Measurements from ENCODE around the gene FOXRED2. TPM values are rescaled to one million over a fixed set of nuclear protein-coding genes. Genes with fewer than 3 reads are reported as not detected.

Gene FOXRED2
- polyA plus RNA-seq, 3 donors from 2014 or later = 0.38 to 2.8 TPM; not detected in 1

GRCh38 chr22:36507518-36508010 lies 724 bp upstream of the FOXRED2 start:
- H3K27ac Mint-ChIP-seq = peak overlapping the region in 2 of 6 donors; percentile 1 to 73
- no peaks in the 10 kb centered on the region for H3K9me3 Mint-ChIP-seq
- H3K36me3 Mint-ChIP-seq = peaks cover 11 to 20% (median 16%) of the 10 kb centered on the region in 3 donors
- peak overlapping the region; percentile 20 to 76 (median 67) for H3K4me3 Mint-ChIP-seq
- H3K4me1 Mint-ChIP-seq = peaks cover 6 to 16% of the 10 kb centered on the region in 2 donors
- no peak for DNase-seq
- H3K27me3 Mint-ChIP-seq (ENCODE audit: low read depth in 3 of 3) = peaks cover 0 to 2% (median 2%) of the 10 kb centered on the region in 3 donors

- H3K9me3 Mint-ChIP-seq = no peaks in the 10 kb centered on the region
- H3K4me3 Mint-ChIP-seq = peak overlapping the region in 4 of 5 donors; percentile 24 to 76 (median 64)
- peaks cover 6 to 14% of the 10 kb centered on the region in 2 donors for H3K4me1 Mint-ChIP-seq
- H3K27ac Mint-ChIP-seq = no peak overlapping the region
- DNase-seq = no peak
- peaks cover 2 to 8% (median 3%) of the 10 kb centered on the region in 3 donors for H3K36me3 Mint-ChIP-seq
- peaks cover 0 to 2% (median 2%) of the 10 kb centered on the region in 3 donors for H3K27me3 Mint-ChIP-seq (ENCODE audit: low read depth in 3 of 3)
These were observed 723 bp downstream of the FOXRED2 start for GRCh38 chr22:36505998-36506635.

- H3K27me3 Mint-ChIP-seq (ENCODE audit: low read depth in 3 of 3) = peaks cover 0 to 2% (median 0%) of the 10 kb centered on the region in 3 donors
- no peaks in the 10 kb centered on the region for H3K36me3 Mint-ChIP-seq
- no peak overlapping the region for H3K27ac Mint-ChIP-seq
- H3K4me1 Mint-ChIP-seq = peaks cover 3 to 6% of the 10 kb centered on the region in 2 donors
- no peaks in the 10 kb centered on the region for H3K9me3 Mint-ChIP-seq
- DNase-seq = no peak
- no peak overlapping the region for H3K4me3 Mint-ChIP-seq
These were observed 8.8 kb downstream of the FOXRED2 start for GRCh38 chr22:36497910-36498665.

GRCh38 chr22:36493690-36494110 lies 13.1 kb downstream of the FOXRED2 start:
- DNase-seq = no peak
- Mint-ChIP-seq H3K27ac (no peak overlapping the region), H3K4me3 (peak overlapping the region in 1 of 5 donors; percentile 7), H3K36me3 (peaks cover 0 to 4% (median 4%) of the 10 kb centered on the region in 3 donors), H3K27me3 (ENCODE audit: low read depth in 3 of 3) (peaks cover 0 to 4% (median 0%) of the 10 kb centered on the region in 3 donors), H3K4me1 (peaks cover 3 to 6% of the 10 kb centered on the region in 2 donors), H3K9me3 (no peaks in the 10 kb centered on the region)

GRCh38 chr22:36492109-36492508 lies 14.7 kb downstream of the FOXRED2 start:
- H3K4me3 Mint-ChIP-seq = no peak overlapping the region
- no peak for DNase-seq
- peak overlapping the region in 1 of 6 donors; percentile 16 for H3K27ac Mint-ChIP-seq
- peaks cover 0 to 4% (median 4%) of the 10 kb centered on the region in 3 donors for H3K36me3 Mint-ChIP-seq
- peaks cover 3 to 6% of the 10 kb centered on the region in 2 donors for H3K4me1 Mint-ChIP-seq
- peaks cover 0 to 2% (median 0%) of the 10 kb centered on the region in 6 donors for H3K9me3 Mint-ChIP-seq
- H3K27me3 Mint-ChIP-seq (ENCODE audit: low read depth in 3 of 3) = peaks cover 0 to 4% (median 0%) of the 10 kb centered on the region in 3 donors

GRCh38 chr22:36491155-36491554 lies 15.7 kb downstream of the FOXRED2 start:
- H3K27ac Mint-ChIP-seq = no peak overlapping the region
- DNase-seq = no peak
- H3K27me3 Mint-ChIP-seq (ENCODE audit: low read depth in 3 of 3) = peaks cover 0 to 4% (median 0%) of the 10 kb centered on the region in 3 donors
- peaks cover 3 to 6% of the 10 kb centered on the region in 2 donors for H3K4me1 Mint-ChIP-seq
- H3K9me3 Mint-ChIP-seq = peaks cover 0 to 3% (median 0%) of the 10 kb centered on the region in 6 donors
- H3K4me3 Mint-ChIP-seq = no peak overlapping the region
- peaks cover 0 to 4% (median 4%) of the 10 kb centered on the region in 3 donors for H3K36me3 Mint-ChIP-seq

GRCh38 chr22:36486619-36487384 lies 20.0 kb downstream of the FOXRED2 start:
- Mint-ChIP-seq H3K4me3 (no peak overlapping the region), H3K27me3 (ENCODE audit: low read depth in 3 of 3) (peaks cover 3 to 5% (median 3%) of the 10 kb centered on the region in 3 donors), H3K4me1 (peaks cover 7 to 10% of the 10 kb centered on the region in 2 donors), H3K9me3 (peaks cover 0 to 3% (median 0%) of the 10 kb centered on the region in 6 donors), H3K36me3 (peaks cover 0 to 4% (median 4%) of the 10 kb centered on the region in 3 donors), H3K27ac (no peak overlapping the region)
- DNase-seq = peak; percentile 47 to 61 (median 58)

GRCh38 chr22:36481393-36482168 lies 25.3 kb downstream of the FOXRED2 start, which contains the start of gene TXN2:
TXN2 (minus strand) TSS chr22:36481640; CDS start chr22:36480837, 803 bp downstream.
- Mint-ChIP-seq H3K4me3 (peak within 1 kb of the TSS; percentile 95 to 99 (median 97)), H3K27me3 (ENCODE audit: low read depth in 3 of 3) (peaks cover 10 to 14% (median 10%) of the 10 kb centered on the region in 3 donors), H3K27ac (peak within 1 kb of the TSS; percentile 97 to 99 (median 98)), H3K4me1 (peaks cover 18 to 25% of the 10 kb centered on the region in 2 donors), H3K9me3 (peaks cover 0 to 2% (median 0%) of the 10 kb centered on the region in 6 donors), H3K36me3 (peaks cover 0 to 11% (median 4%) of the 10 kb centered on the region in 3 donors)
- DNase-seq = peak; percentile 95 to 97 (median 97)

GRCh38 chr22:36480941-36481392 lies 25.9 kb downstream of the FOXRED2 start:
- peaks cover 2 to 16% (median 7%) of the 10 kb centered on the region in 3 donors for H3K36me3 Mint-ChIP-seq
- peak overlapping the region; percentile 97 to 99 (median 98) for H3K27ac Mint-ChIP-seq
- H3K27me3 Mint-ChIP-seq (ENCODE audit: low read depth in 3 of 3) = peaks cover 10 to 14% (median 10%) of the 10 kb centered on the region in 3 donors
- peak overlapping the region; percentile 95 to 99 (median 97) for H3K4me3 Mint-ChIP-seq
- DNase-seq = no peak
- H3K9me3 Mint-ChIP-seq = no peaks in the 10 kb centered on the region
- H3K4me1 Mint-ChIP-seq = peaks cover 18 to 25% of the 10 kb centered on the region in 2 donors

GRCh38 chr22:36478966-36479365 lies 27.9 kb downstream of the FOXRED2 start:
- no peak for DNase-seq
- H3K9me3 Mint-ChIP-seq = no peaks in the 10 kb centered on the region
- peaks cover 11 to 29% (median 16%) of the 10 kb centered on the region in 3 donors for H3K36me3 Mint-ChIP-seq
- H3K4me1 Mint-ChIP-seq = peaks cover 18 to 25% of the 10 kb centered on the region in 2 donors
- H3K4me3 Mint-ChIP-seq = peak overlapping the region in 2 of 5 donors; percentile 33 to 38
- H3K27me3 Mint-ChIP-seq (ENCODE audit: low read depth in 3 of 3) = peaks cover 9 to 14% (median 10%) of the 10 kb centered on the region in 3 donors
- H3K27ac Mint-ChIP-seq = no peak overlapping the region

- Mint-ChIP-seq H3K27me3 (ENCODE audit: low read depth in 3 of 3) (no peaks in the 10 kb centered on the region), H3K27ac (peak overlapping the region in 1 of 6 donors; percentile 47), H3K9me3 (no peaks in the 10 kb centered on the region), H3K4me3 (no peak overlapping the region), H3K36me3 (peaks cover 16 to 40% (median 18%) of the 10 kb centered on the region in 3 donors), H3K4me1 (peaks cover 6 to 9% of the 10 kb centered on the region in 2 donors)
- DNase-seq = no peak
These were observed 31.5 kb downstream of the FOXRED2 start for GRCh38 chr22:36475341-36475740.

GRCh38 chr22:36472689-36473088 lies 34.2 kb downstream of the FOXRED2 start:
- peaks cover 16 to 40% (median 18%) of the 10 kb centered on the region in 3 donors for H3K36me3 Mint-ChIP-seq
- H3K4me3 Mint-ChIP-seq = no peak overlapping the region
- no peak for DNase-seq
- peak overlapping the region in 2 of 6 donors; percentile 9 to 69 for H3K27ac Mint-ChIP-seq
- no peaks in the 10 kb centered on the region for H3K9me3 Mint-ChIP-seq
- no peaks in the 10 kb centered on the region for H3K27me3 Mint-ChIP-seq (ENCODE audit: low read depth in 3 of 3)
- peaks cover 13 to 14% of the 10 kb centered on the region in 2 donors for H3K4me1 Mint-ChIP-seq
